SK-N-SH treated with all-trans-retinoic acid at 6 μM for 48 hours (cell line): ENCODE measurements around the gene CIPC.

Experiments
- SNAI2 ChIP-seq: fragments of 250-450 bp; sonication (Bioruptor Pico); IDR thresholded peaks from 2 replicates; pipeline ENCODE4 v1.5.0; 2020; ENCODE audit warnings: mild to moderate bottlenecking, moderate library complexity
- TSHZ2 ChIP-seq: fragments of 250-450 bp; sonication (Bioruptor Pico); IDR thresholded peaks from 2 replicates; pipeline ENCODE4 v1.5.0; 2020; ENCODE audit warnings: mild to moderate bottlenecking, moderate library complexity
- ZFP3 ChIP-seq: fragments of 250-450 bp; sonication (Bioruptor Pico); IDR thresholded peaks from 2 replicates; pipeline ENCODE4 v1.5.0; 2020; ENCODE audit warnings: mild to moderate bottlenecking, moderate library complexity

GRCh38 chr14:77126461-77126990, 28.5 kb downstream of the CIPC start:
- no peak for TF ChIP-seq SNAI2 (CRISPR knock-in tag)
- no peak for TF ChIP-seq ZFP3 (CRISPR knock-in tag)
- TF ChIP-seq TSHZ2 (CRISPR knock-in tag) = no peak
